OCI-LY3 (cell line): ENCODE data around the gene MAGI1.

ENCODE experiments used
- H2AFZ ChIP-seq: fragments of 200-600, 300-600 bp; shearing (Covaris generic); 2 replicates; pipeline ENCODE4 v1.6.0; 2014; ENCODE audit warnings: antibody characterized with exemption, low read depth, low read length
- H3K27ac ChIP-seq: fragments of 200-600, 300-600 bp; sonication (generic); 2 replicates; pipeline ENCODE4 v1.5.1; 2014; ENCODE audit warnings: mild to moderate bottlenecking, low read length, moderate library complexity, mixed read lengths
- H3K27me3 ChIP-seq: fragments of 200-600, 300-600 bp; sonication (generic); 2 replicates; pipeline ENCODE4 v1.6.1; 2014; ENCODE audit warnings: low read depth, low read length, mixed read lengths
- H3K36me3 ChIP-seq: fragments of 200-600, 300-600 bp; sonication (generic); replicated peaks from 2 replicates; pipeline ENCODE3; 2014; ENCODE audit warnings: low read depth, low read length, mixed read lengths
- H3K4me1 ChIP-seq: fragments of 300-600, 200-600 bp; sonication (generic); 2 replicates; pipeline ENCODE4 v1.6.1; 2014; ENCODE audit warnings: low read length, mixed read lengths
- H3K4me2 ChIP-seq: fragments of 200-600, 300-600 bp; sonication (generic); 2 replicates; pipeline ENCODE4 v1.6.1; 2014; ENCODE audit warnings: low read length, mixed read lengths
- H3K4me3 ChIP-seq: fragments of 300-600, 200-600 bp; sonication (generic); 2 replicates; pipeline ENCODE4 v1.5.1; 2014; ENCODE audit warnings: antibody characterized with exemption, mild to moderate bottlenecking, low read length, moderate library complexity
- H3K79me2 ChIP-seq: fragments of 300-600, 200-600 bp; shearing (Covaris generic); 2 replicates; pipeline ENCODE4 v1.6.1; 2014; ENCODE audit warnings: mild to moderate bottlenecking, low read length, mixed read lengths
- H3K9ac ChIP-seq: fragments of 300-600, 200-600 bp; shearing (Covaris generic); 2 replicates; pipeline ENCODE4 v1.6.0; 2014; ENCODE audit warnings: mild to moderate bottlenecking, low read length, moderate library complexity
- H3K9me3 ChIP-seq: fragments of 200-600, 300-600 bp; shearing (Covaris generic); 2 replicates; pipeline ENCODE4 v1.6.1; 2014; ENCODE audit warnings: low read length, mixed read lengths; ENCODE audit not compliant: insufficient read depth
- H4K20me1 ChIP-seq: fragments of 200-600, 300-600 bp; sonication (generic); 2 replicates; pipeline ENCODE4 v1.6.1; 2016; ENCODE audit warnings: low read length, mixed read lengths; ENCODE audit not compliant: insufficient read depth
- EZH2phosphoT487 ChIP-seq: fragments of 200-600 bp; shearing (Covaris generic); IDR thresholded peaks from 2 replicates; pipeline ENCODE4 v1.6.1; 2018; ENCODE audit warnings: antibody characterized with exemption, mixed run types, low read depth
- TF ChIP-seq, protein P1 (sequence below): fragments of 200-600, 300-600 bp; sonication (generic); IDR thresholded peaks from 2 replicates; pipeline ENCODE4 v1.5.1; 2014; ENCODE audit warnings: antibody characterized with exemption, low read length, low read depth

The MAGI1 gene

DNA sequence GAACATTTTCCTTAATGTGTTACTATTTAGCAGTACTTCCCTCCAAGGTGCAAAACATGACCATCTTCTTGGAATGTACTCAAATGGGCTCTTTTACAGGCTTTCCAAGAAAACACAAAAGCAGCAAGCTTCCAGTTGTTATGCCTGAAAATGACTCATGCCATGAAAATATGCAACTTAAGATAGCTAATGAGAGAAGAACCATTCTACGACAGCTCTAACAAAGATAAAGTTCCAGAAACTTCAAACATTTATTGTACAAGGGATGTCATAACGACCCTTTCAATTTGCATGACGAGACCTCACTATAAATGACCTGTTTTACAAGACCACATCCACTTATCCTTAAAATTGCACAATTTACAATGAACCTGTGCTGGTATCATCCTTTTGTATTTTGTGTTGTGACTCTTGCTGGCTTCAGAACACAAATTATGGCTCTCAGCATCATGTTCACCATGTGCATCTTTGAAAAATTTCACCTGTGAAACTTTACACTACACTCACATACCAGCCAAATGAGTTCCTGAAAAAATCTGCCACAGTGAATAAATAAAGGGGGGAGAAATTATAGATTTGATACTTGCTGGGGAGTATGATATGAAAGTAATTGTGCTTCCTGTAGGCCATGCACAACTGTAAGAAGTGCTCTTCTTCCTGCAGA, 433.7 kb downstream of the MAGI1 start:
- no peaks in the 10 kb centered on the region for H3K4me1 ChIP-seq
- H3K4me2 ChIP-seq = no peak overlapping the region
- H3K4me3 ChIP-seq = no peak overlapping the region
- H3K9ac ChIP-seq = no peak overlapping the region
- TF ChIP-seq, protein P1, sequence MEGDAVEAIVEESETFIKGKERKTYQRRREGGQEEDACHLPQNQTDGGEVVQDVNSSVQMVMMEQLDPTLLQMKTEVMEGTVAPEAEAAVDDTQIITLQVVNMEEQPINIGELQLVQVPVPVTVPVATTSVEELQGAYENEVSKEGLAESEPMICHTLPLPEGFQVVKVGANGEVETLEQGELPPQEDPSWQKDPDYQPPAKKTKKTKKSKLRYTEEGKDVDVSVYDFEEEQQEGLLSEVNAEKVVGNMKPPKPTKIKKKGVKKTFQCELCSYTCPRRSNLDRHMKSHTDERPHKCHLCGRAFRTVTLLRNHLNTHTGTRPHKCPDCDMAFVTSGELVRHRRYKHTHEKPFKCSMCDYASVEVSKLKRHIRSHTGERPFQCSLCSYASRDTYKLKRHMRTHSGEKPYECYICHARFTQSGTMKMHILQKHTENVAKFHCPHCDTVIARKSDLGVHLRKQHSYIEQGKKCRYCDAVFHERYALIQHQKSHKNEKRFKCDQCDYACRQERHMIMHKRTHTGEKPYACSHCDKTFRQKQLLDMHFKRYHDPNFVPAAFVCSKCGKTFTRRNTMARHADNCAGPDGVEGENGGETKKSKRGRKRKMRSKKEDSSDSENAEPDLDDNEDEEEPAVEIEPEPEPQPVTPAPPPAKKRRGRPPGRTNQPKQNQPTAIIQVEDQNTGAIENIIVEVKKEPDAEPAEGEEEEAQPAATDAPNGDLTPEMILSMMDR = no peak
- no peak for TF ChIP-seq EZH2phosphoT487
- no peak overlapping the region for H3K27ac ChIP-seq
- H4K20me1 ChIP-seq = no peaks in the 10 kb centered on the region
- no peak overlapping the region for H2AFZ ChIP-seq
- H3K9me3 ChIP-seq = no peaks in the 10 kb centered on the region
- H3K27me3 ChIP-seq = peaks cover 5% of the 10 kb centered on the region; the same call in 1 of the 2 replicates
- no peaks in the 10 kb centered on the region for H3K36me3 ChIP-seq
- no peaks in the 10 kb centered on the region for H3K79me2 ChIP-seq

DNA sequence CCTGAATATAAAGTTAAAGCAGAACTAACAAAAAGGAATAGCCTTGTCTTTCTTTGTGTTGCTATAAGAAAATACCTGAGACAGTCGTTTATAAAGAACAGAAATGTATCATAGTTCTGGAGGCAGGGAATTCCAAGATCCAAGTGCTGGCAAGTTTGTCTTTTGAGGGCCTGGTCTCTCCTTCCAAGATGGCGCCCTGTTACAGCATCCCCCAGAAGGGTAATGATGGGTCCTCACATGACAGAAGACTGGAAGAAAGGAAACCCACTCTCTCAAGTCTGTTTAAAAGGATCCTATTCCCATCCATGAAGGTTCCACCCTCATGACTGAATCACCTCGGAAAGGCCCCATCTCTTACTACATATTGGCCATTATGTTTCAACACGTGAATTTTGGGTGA, 435.1 kb downstream of the MAGI1 start:
- H2AFZ ChIP-seq = no peak overlapping the region
- no peaks in the 10 kb centered on the region for H3K4me1 ChIP-seq
- H3K36me3 ChIP-seq = no peaks in the 10 kb centered on the region
- no peak overlapping the region for H3K4me3 ChIP-seq
- H3K27ac ChIP-seq = no peak overlapping the region
- no peaks in the 10 kb centered on the region for H3K79me2 ChIP-seq
- no peaks in the 10 kb centered on the region for H3K9me3 ChIP-seq
- H3K9ac ChIP-seq = no peak overlapping the region
- no peak for TF ChIP-seq EZH2phosphoT487
- no peaks in the 10 kb centered on the region for H4K20me1 ChIP-seq
- no peaks in the 10 kb centered on the region for H3K27me3 ChIP-seq
- H3K4me2 ChIP-seq = no peak overlapping the region

DNA sequence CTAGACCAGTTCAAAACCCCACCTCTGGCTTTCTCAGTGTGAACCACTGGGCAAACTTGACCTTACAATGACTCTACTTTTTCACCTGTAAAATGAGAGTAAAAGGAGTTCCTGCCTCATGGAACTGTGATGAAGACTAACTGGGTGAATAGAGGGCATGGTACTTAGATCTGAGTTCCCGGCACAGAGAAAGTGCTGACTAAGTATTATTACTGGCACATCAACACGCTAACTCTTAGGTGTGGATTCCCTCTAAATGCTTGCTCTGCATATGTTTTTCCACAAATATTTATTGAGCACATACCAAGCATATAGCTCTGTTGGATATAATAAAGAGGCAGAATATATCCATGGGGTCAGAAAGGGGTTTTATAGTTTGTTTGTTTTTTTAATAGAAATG, 437.8 kb downstream of the MAGI1 start:
- H3K9ac ChIP-seq = no peak overlapping the region
- no peak overlapping the region for H3K27ac ChIP-seq
- no peaks in the 10 kb centered on the region for H3K79me2 ChIP-seq
- no peaks in the 10 kb centered on the region for H3K4me1 ChIP-seq
- H3K4me3 ChIP-seq = no peak overlapping the region
- H2AFZ ChIP-seq = no peak overlapping the region
- H4K20me1 ChIP-seq = no peaks in the 10 kb centered on the region
- no peaks in the 10 kb centered on the region for H3K9me3 ChIP-seq
- no peaks in the 10 kb centered on the region for H3K36me3 ChIP-seq
- H3K27me3 ChIP-seq = no peaks in the 10 kb centered on the region
- TF ChIP-seq, protein P1 = no peak
- no peak for TF ChIP-seq EZH2phosphoT487
- no peak overlapping the region for H3K4me2 ChIP-seq

DNA sequence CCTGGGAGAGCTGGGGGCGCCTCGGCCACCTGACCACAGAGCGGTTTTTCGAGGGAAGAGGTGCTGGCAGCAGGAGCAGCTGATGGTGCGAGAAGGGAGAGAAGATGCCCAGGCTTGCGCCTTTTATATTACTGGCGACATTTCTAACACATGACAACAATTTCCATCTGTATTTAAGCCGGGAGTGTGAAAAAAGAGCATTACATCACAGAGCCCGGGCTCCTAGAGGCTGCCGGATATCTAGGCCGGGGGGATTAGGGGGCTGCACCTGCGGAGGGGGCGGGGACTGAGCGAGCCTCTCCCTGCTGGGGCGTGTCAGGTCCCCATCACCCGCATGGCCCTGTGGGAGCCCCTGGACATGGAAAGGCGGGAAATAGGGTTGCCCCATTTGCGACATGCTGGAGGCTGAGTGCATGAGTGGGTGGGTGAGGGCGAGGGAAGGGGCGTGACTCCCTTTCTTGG, 440.7 kb downstream of the MAGI1 start:
- Histone ChIP-seq H3K9ac (no peak overlapping the region), H3K27me3 (no peaks in the 10 kb centered on the region), H3K27ac (no peak overlapping the region), H3K4me1 (no peaks in the 10 kb centered on the region), H3K4me2 (no peak overlapping the region), H3K9me3 (no peaks in the 10 kb centered on the region), H2AFZ (no peak overlapping the region), H3K4me3 (no peak overlapping the region), H4K20me1 (no peaks in the 10 kb centered on the region), H3K79me2 (no peaks in the 10 kb centered on the region), H3K36me3 (no peaks in the 10 kb centered on the region)
- TF ChIP-seq EZH2phosphoT487 = no peak
- TF ChIP-seq, protein P1 = no peak
